ENCODE data around the gene SPAG7. TPM values are rescaled to one million over a fixed set of nuclear protein-coding genes. Genes with fewer than 3 reads are reported as not detected.

The SPAG7 gene
- total RNA-seq, 1 experiment from 2014 or later, result 97.3 TPM

GRCh38 chr17:4950075-4950745 is 17.4 kb downstream of the SPAG7 start:
- H3K9me3 Mint-ChIP-seq, result no peaks in the 10 kb centered on the region
- peak overlapping the region; percentile 96 for H3K27ac Mint-ChIP-seq
- ATAC-seq (peak; percentile 7), DNase-seq (ENCODE audit: low spot score) (peak; percentile 58)
- TF ChIP-seq, protein P1, sequence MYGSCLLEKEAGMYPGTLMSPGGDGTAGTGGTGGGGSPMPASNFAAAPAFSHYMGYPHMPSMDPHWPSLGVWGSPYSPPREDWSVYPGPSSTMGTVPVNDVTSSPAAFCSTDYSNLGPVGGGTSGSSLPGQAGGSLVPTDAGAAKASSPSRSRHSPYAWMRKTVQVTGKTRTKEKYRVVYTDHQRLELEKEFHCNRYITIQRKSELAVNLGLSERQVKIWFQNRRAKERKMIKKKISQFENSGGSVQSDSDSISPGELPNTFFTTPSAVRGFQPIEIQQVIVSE (CRISPR knock-in tag; IDR thresholded peaks at IDR 0.05; ENCODE audit: borderline replicate concordance), result no peak
- 0 out of 2 replicates have a peak, but pooled peaks have one; percentile 19 for TF ChIP-seq TEAD1 (CRISPR knock-in tag; IDR thresholded peaks at IDR 0.05)
- TF ChIP-seq FOXP1 (CRISPR knock-in tag; IDR thresholded peaks at IDR 0.05; ENCODE audit: borderline replicate concordance), result 0 out of 2 replicates have a peak, but pooled peaks have one; percentile 4
- 0 out of 2 replicates have a peak, but pooled peaks have one; percentile 5 for TF ChIP-seq FOXK1 (CRISPR knock-in tag; IDR thresholded peaks at IDR 0.05)
- 0 out of 2 replicates have a peak, but pooled peaks have one; percentile 9 for TF ChIP-seq ZNF281 (CRISPR knock-in tag; IDR thresholded peaks at IDR 0.05)
- no peak for TF ChIP-seq RORB (CRISPR knock-in tag; IDR thresholded peaks at IDR 0.05)
- TF ChIP-seq, protein P2, sequence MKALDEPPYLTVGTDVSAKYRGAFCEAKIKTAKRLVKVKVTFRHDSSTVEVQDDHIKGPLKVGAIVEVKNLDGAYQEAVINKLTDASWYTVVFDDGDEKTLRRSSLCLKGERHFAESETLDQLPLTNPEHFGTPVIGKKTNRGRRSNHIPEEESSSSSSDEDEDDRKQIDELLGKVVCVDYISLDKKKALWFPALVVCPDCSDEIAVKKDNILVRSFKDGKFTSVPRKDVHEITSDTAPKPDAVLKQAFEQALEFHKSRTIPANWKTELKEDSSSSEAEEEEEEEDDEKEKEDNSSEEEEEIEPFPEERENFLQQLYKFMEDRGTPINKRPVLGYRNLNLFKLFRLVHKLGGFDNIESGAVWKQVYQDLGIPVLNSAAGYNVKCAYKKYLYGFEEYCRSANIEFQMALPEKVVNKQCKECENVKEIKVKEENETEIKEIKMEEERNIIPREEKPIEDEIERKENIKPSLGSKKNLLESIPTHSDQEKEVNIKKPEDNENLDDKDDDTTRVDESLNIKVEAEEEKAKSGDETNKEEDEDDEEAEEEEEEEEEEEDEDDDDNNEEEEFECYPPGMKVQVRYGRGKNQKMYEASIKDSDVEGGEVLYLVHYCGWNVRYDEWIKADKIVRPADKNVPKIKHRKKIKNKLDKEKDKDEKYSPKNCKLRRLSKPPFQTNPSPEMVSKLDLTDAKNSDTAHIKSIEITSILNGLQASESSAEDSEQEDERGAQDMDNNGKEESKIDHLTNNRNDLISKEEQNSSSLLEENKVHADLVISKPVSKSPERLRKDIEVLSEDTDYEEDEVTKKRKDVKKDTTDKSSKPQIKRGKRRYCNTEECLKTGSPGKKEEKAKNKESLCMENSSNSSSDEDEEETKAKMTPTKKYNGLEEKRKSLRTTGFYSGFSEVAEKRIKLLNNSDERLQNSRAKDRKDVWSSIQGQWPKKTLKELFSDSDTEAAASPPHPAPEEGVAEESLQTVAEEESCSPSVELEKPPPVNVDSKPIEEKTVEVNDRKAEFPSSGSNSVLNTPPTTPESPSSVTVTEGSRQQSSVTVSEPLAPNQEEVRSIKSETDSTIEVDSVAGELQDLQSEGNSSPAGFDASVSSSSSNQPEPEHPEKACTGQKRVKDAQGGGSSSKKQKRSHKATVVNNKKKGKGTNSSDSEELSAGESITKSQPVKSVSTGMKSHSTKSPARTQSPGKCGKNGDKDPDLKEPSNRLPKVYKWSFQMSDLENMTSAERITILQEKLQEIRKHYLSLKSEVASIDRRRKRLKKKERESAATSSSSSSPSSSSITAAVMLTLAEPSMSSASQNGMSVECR (CRISPR knock-in tag; IDR thresholded peaks at IDR 0.05; ENCODE audit: borderline replicate concordance), result 0 out of 2 replicates have a peak, but pooled peaks have one; percentile 17
- TF ChIP-seq CBFB (CRISPR knock-in tag; IDR thresholded peaks at IDR 0.05; ENCODE audit: low read depth), result no peak
- no peak for TF ChIP-seq MXD4 (CRISPR knock-in tag; IDR thresholded peaks at IDR 0.05; ENCODE audit: borderline replicate concordance)
- no peaks in the 10 kb centered on the region for H3K27me3 Mint-ChIP-seq (ENCODE audit: low read depth)
- peak overlapping the region; percentile 85 for H3K4me3 Mint-ChIP-seq
- peaks cover 17% of the 10 kb centered on the region for H3K36me3 Mint-ChIP-seq
- ChIA-PET CTCF (interaction anchor here (1.0 to 5.4 kb wide), 5 partner anchors 10 to 41 kb away, joined by 3 to 27 read pairs (median 12); partner anchors contain the start of genes RNF167, SLC25A11 and SPAG7), POLR2A (interaction anchor here (0.6 to 2.5 kb wide), 6 partner anchors 10 to 181 kb away, joined by 3 to 18 read pairs (median 6); partner anchors contain the start of genes C17orf107, RNF167, SLC25A11 and SPAG7)
- H3K4me1 Mint-ChIP-seq, result peaks cover 44% of the 10 kb centered on the region

GRCh38 chr17:4949321-4950074 is 18.1 kb downstream of the SPAG7 start:
- ChIA-PET CTCF (interaction anchor here (1.0 to 5.4 kb wide), 6 partner anchors 10 to 40 kb away, joined by 3 to 27 read pairs (median 14); partner anchors contain the start of genes RNF167, SLC25A11 and SPAG7), POLR2A (interaction anchor here (0.9 to 3.5 kb wide), 6 partner anchors 9 to 50 kb away, joined by 5 to 45 read pairs (median 12); partner anchors contain the start of genes C17orf107, RNF167, SLC25A11 and SPAG7)
- Mint-ChIP-seq H3K9me3 (no peaks in the 10 kb centered on the region), H3K27me3 (ENCODE audit: low read depth) (no peaks in the 10 kb centered on the region), H3K4me3 (peak overlapping the region; percentile 91), H3K36me3 (peaks cover 24% of the 10 kb centered on the region), H3K4me1 (peaks cover 48% of the 10 kb centered on the region), H3K27ac (peak overlapping the region; percentile 82; the same call in 1 of the 2 replicates)
- ATAC-seq (peak; percentile 17), DNase-seq (ENCODE audit: low spot score) (peak; percentile 74)
- TF ChIP-seq ETV6 (CRISPR knock-in tag; IDR thresholded peaks at IDR 0.05) (no peak), E2F5 (CRISPR knock-in tag; IDR thresholded peaks at IDR 0.05) (no peak; the same call in 1 of the 2 replicates), TCF7 (CRISPR knock-in tag; IDR thresholded peaks at IDR 0.05; ENCODE audit: low read depth) (0 out of 2 replicates have a peak, but pooled peaks have one; percentile 30), GRHL2 (CRISPR knock-in tag; IDR thresholded peaks at IDR 0.05; ENCODE audit: insufficient replicate concordance, severe bottlenecking) (no peak), MAX (CRISPR knock-in tag; IDR thresholded peaks at IDR 0.05) (peak; percentile 88; the same call in 1 of the 2 replicates), ZBTB21 (CRISPR knock-in tag; IDR thresholded peaks at IDR 0.05; ENCODE audit: borderline replicate concordance) (no peak), ZNF263 (CRISPR knock-in tag; IDR thresholded peaks at IDR 0.05; ENCODE audit: low read depth) (no peak), ZNF121 (CRISPR knock-in tag; IDR thresholded peaks at IDR 0.05) (no peak), CREB1 (CRISPR knock-in tag; IDR thresholded peaks at IDR 0.05) (no peak)
- TF ChIP-seq, protein P3, sequence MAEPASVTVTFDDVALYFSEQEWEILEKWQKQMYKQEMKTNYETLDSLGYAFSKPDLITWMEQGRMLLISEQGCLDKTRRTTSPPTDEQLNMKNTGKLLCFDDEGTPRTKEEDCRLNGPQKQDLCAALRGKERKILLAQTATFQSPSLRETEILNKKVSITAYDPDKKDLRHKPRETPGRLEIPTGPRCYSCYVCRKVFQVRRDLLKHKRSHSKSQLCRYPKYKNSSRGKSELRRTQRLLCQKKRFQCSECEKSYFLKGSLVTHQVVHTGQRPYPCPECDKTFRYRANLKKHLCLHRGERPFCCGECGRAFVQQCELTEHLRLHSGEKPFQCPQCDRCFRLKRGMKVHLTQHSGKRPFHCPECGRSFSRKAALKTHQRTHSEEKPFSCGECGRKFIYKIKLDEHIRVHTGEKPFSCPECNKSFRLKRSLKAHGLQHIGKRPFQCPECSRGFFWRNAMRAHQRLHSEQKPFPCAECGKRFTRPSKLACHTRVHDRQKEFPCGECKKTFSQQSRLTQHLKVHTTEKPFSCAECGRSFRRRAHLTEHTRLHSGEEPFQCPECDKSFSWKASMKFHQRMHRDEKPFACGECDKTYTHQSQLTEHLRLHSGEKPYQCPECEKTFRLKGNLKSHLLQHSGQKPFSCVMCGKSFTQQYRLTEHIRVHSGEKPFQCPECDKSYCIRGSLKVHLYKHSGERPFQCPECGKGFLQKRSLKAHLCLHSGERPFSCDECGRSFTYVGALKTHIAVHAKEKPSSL (CRISPR knock-in tag; conservative IDR thresholded peaks at IDR 0.05), result no peak
